ENCODE measurements around the gene POLR2B. TPM values are rescaled to one million over a fixed set of nuclear protein-coding genes. Genes with fewer than 3 reads are reported as not detected.

Gene POLR2B
- total and polyA plus RNA-seq, 7 experiments from 2014 or later, result 50.7 to 130 (median 77.9) TPM

DNA sequence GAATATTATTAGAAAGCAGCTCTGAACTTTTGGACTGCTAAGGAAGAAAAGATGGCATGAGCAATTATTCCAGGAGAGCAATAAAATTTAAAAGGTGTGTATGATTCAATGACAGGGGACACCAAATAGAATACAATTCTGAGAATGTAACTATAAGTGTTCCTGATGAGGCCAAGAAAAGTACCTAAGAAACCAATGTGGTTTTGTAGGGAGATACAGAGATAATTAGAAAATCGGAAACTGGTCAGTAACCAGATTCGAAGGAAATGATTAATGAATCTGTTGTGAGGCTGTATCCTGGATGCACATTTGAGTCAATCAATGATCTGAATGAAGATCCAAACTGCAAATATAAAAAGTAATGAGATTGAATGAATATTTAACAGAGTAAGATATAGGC lies 7.3 kb upstream of the POLR2B start:
- no peak overlapping the region for H3K27ac Mint-ChIP-seq
- ATAC-seq, result no peak
- intact Hi-C loops (cut with micrococcal nuclease), result no loop called here
- no peaks in the 10 kb centered on the region for H3K27me3 Mint-ChIP-seq
- H3K9me3 ChIP-seq (ENCODE audit: control insufficient read depth in 2 of 3, low read length in 3 of 3), result peaks cover 0 to 7% (median 0%) of the 10 kb centered on the region in 3 experiments
- POLR2A ChIA-PET, result no interaction called here
- H3K27me3 ChIP-seq (ENCODE audit: control insufficient read depth in 2 of 2, insufficient read depth in 2 of 2, low read length in 2 of 2), result no peaks in the 10 kb centered on the region
- peaks cover 0 to 11% (median 6%) of the 10 kb centered on the region in 11 donors for H3K9me3 Mint-ChIP-seq
- H3K4me1 ChIP-seq (ENCODE audit: control insufficient read depth in 2 of 2, insufficient read depth in 2 of 2, low read length in 2 of 2), result peaks cover 12 to 13% of the 10 kb centered on the region in 2 donors
- H3K4me3 ChIP-seq (ENCODE audit: low read length), result no peak overlapping the region
- no peak for DNase-seq
- CTCF ChIA-PET, result no interaction called here
- H3K36me3 ChIP-seq (ENCODE audit: control insufficient read depth in 2 of 3, insufficient read depth in 3 of 3, low read length in 3 of 3), result peaks cover 5 to 73% (median 18%) of the 10 kb centered on the region in 3 experiments
- peaks cover 22 to 43% (median 31%) of the 10 kb centered on the region in 7 donors for H3K4me1 Mint-ChIP-seq
- H3K4me3 Mint-ChIP-seq, result no peak overlapping the region
- no peak overlapping the region for H3K27ac ChIP-seq (ENCODE audit: low read depth, low read length)
- H3K36me3 Mint-ChIP-seq, result peaks cover 21 to 47% (median 40%) of the 10 kb centered on the region in 5 donors

DNA sequence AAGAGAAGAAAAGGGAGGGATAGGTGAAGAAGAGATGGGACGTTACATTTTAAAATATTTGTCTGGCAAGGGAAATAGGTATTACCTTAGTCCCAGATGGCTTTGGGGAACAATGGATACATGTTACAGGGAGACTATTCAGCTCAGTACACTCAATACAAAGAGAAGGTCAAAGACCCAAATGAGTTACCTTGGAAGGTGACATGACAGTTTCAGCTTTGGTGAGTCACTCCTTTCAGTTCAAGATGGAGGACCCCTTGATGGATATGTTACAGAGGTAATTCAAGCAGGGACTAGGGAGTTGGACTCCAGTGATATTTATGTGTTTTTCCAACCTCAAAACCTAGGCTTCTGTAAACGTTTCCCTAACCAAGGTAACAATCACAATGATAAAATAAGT lies 6.3 kb upstream of the POLR2B start:
- peak overlapping the region in 1 of 10 donors; percentile 45 for H3K4me3 Mint-ChIP-seq
- H3K4me1 Mint-ChIP-seq, result peaks cover 22 to 46% (median 31%) of the 10 kb centered on the region in 7 donors
- peaks cover 21 to 44% (median 37%) of the 10 kb centered on the region in 5 donors for H3K36me3 Mint-ChIP-seq
- Histone ChIP-seq H3K9me3 (ENCODE audit: control insufficient read depth in 2 of 3, low read length in 3 of 3) (peaks cover 0 to 7% (median 0%) of the 10 kb centered on the region in 3 experiments), H3K4me3 (ENCODE audit: low read length) (no peak overlapping the region), H3K27ac (ENCODE audit: low read depth, low read length) (no peak overlapping the region), H3K36me3 (ENCODE audit: control insufficient read depth in 2 of 3, insufficient read depth in 3 of 3, low read length in 3 of 3) (peaks cover 5 to 69% (median 13%) of the 10 kb centered on the region in 3 experiments), H3K4me1 (ENCODE audit: control insufficient read depth in 2 of 2, insufficient read depth in 2 of 2, low read length in 2 of 2) (peaks cover 12 to 14% of the 10 kb centered on the region in 2 donors), H3K27me3 (ENCODE audit: control insufficient read depth in 2 of 2, insufficient read depth in 2 of 2, low read length in 2 of 2) (no peaks in the 10 kb centered on the region)
- peak overlapping the region in 1 of 9 donors; percentile 43 for H3K27ac Mint-ChIP-seq
- intact Hi-C loops (cut with micrococcal nuclease), result no loop called here
- peaks cover 0 to 11% (median 6%) of the 10 kb centered on the region in 11 donors for H3K9me3 Mint-ChIP-seq
- no peak for DNase-seq
- ATAC-seq, result no peak
- ChIA-PET CTCF (interaction anchor here (0.6 kb wide), 1 partner anchor 10 kb away, joined by 3 read pairs; no protein-coding TSS in a partner anchor), POLR2A (no interaction called here)
- peaks cover 0 to under 1% (median 0%) of the 10 kb centered on the region in 5 donors for H3K27me3 Mint-ChIP-seq

DNA sequence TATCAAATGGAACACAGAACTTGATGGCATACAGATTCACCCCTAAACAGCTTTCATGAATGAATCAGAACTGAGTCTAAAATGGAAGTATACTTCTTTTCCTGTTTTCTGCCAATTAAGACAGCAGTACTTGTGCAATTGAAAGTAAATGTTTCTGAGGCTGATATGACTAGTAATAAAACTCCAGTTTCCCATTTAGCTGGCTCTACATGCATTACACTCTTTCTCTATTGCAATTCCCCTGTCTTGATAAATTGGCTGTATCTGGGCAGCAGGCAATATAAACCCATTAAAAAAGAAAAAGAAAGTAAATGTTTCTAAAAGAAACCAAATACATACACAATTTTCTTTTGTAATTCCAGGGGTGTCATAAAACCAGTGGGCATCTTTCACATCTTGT lies 5.9 kb upstream of the POLR2B start:
- no peak overlapping the region for H3K27ac ChIP-seq (ENCODE audit: low read depth, low read length)
- peaks cover 21 to 45% (median 37%) of the 10 kb centered on the region in 5 donors for H3K36me3 Mint-ChIP-seq
- no peaks in the 10 kb centered on the region for H3K27me3 ChIP-seq (ENCODE audit: control insufficient read depth in 2 of 2, insufficient read depth in 2 of 2, low read length in 2 of 2)
- DNase-seq (no peak), ATAC-seq (no peak)
- H3K27me3 Mint-ChIP-seq, result peaks cover 0 to 2% (median 0%) of the 10 kb centered on the region in 5 donors
- no peak overlapping the region for H3K4me3 ChIP-seq (ENCODE audit: low read length)
- H3K4me3 Mint-ChIP-seq, result peak overlapping the region in 1 of 10 donors; percentile 66
- no peak overlapping the region for H3K27ac Mint-ChIP-seq
- POLR2A ChIA-PET, result no interaction called here
- H3K9me3 Mint-ChIP-seq, result peaks cover 0 to 11% (median 6%) of the 10 kb centered on the region in 11 donors
- peaks cover 22 to 46% (median 34%) of the 10 kb centered on the region in 7 donors for H3K4me1 Mint-ChIP-seq
- intact Hi-C loops (cut with micrococcal nuclease), result no loop called here
- H3K9me3 ChIP-seq (ENCODE audit: control insufficient read depth in 2 of 3, low read length in 3 of 3), result peaks cover 0 to 7% (median 0%) of the 10 kb centered on the region in 3 experiments
- CTCF ChIA-PET, result interaction anchor here (0.6 kb wide), 1 partner anchor 9 kb away, joined by 3 read pairs; no protein-coding TSS in a partner anchor
- peaks cover 5 to 65% (median 13%) of the 10 kb centered on the region in 3 experiments for H3K36me3 ChIP-seq (ENCODE audit: control insufficient read depth in 2 of 3, insufficient read depth in 3 of 3, low read length in 3 of 3)
- H3K4me1 ChIP-seq (ENCODE audit: control insufficient read depth in 2 of 2, insufficient read depth in 2 of 2, low read length in 2 of 2), result peaks cover 12 to 14% of the 10 kb centered on the region in 2 donors

GRCh38 chr4:56973336-56973735 lies 5.4 kb upstream of the POLR2B start:
- no peak overlapping the region for H3K27ac ChIP-seq (ENCODE audit: low read depth, low read length)
- H3K27me3 ChIP-seq (ENCODE audit: control insufficient read depth in 2 of 2, insufficient read depth in 2 of 2, low read length in 2 of 2), result no peaks in the 10 kb centered on the region
- Mint-ChIP-seq H3K9me3 (peaks cover 0 to 11% (median 6%) of the 10 kb centered on the region in 11 donors), H3K36me3 (peaks cover 21 to 45% (median 37%) of the 10 kb centered on the region in 5 donors), H3K27me3 (peaks cover 0 to 2% (median 0%) of the 10 kb centered on the region in 5 donors), H3K4me3 (peak overlapping the region in 5 of 10 donors; percentile 16 to 95 (median 48)), H3K4me1 (peaks cover 22 to 46% (median 34%) of the 10 kb centered on the region in 7 donors), H3K27ac (no peak overlapping the region)
- H3K4me3 ChIP-seq (ENCODE audit: low read length), result no peak overlapping the region
- intact Hi-C loops (cut with micrococcal nuclease), result no loop called here
- peaks cover 12 to 14% of the 10 kb centered on the region in 2 donors for H3K4me1 ChIP-seq (ENCODE audit: control insufficient read depth in 2 of 2, insufficient read depth in 2 of 2, low read length in 2 of 2)
- POLR2A ChIA-PET, result interaction anchor here (1.1 kb wide), 1 partner anchor 11 kb away, joined by 5 read pairs; no protein-coding TSS in a partner anchor
- H3K36me3 ChIP-seq (ENCODE audit: control insufficient read depth in 2 of 3, insufficient read depth in 3 of 3, low read length in 3 of 3), result peaks cover 5 to 63% (median 13%) of the 10 kb centered on the region in 3 experiments
- DNase-seq (no peak), ATAC-seq (no peak)
- H3K9me3 ChIP-seq (ENCODE audit: control insufficient read depth in 2 of 3, low read length in 3 of 3), result peaks cover 0 to 7% (median 0%) of the 10 kb centered on the region in 3 experiments
- CTCF ChIA-PET, result no interaction called here

DNA sequence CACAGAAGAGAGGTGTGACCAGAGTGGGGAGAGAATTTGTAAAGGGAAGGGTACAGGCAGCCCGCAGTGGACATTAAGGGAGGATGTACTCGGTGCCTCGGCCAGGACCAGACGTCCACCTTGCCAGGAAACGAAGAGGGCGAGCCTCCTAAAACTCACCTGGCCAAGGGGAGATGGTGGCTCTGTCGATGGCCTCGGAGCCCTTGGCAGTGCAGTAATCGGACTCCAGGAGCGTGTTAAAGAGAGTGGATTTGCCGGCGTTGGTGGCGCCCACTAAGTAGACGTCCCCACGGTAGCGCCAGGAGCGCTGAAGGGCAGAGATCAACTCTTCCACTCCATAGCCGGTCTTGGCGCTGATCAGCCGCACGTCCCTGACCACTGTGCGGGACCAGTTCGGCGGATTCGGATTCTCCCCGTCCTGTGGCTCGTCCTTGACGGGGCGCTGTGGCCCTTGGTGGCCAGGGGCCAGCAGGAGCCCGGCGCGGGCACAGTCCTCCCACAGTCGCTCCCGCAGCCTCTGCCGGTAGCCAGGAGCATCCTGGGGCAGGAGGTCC lies 2.3 kb upstream of the POLR2B start:
- CTCF ChIA-PET, result interaction anchor here (1.5 to 2.2 kb wide), 2 partner anchors 68 to 589 kb away, joined by 4 to 12 read pairs; partner anchors contain the start of gene AASDH
- ATAC-seq, result no peak
- intact Hi-C loops (cut with micrococcal nuclease), result loop anchor here (2.0 to 5.0 kb wide), 6 partner anchors 16 to 1579 kb away; partner anchors contain the start of genes EXOC1 (in 2 of the 2), CLOCK (in 1 of the 2), SPINK2 (in 1 of the 2) and TMEM165 (in 1 of the 2)
- H3K27ac Mint-ChIP-seq, result peak overlapping the region; percentile 33 to 94 (median 75)
- Histone ChIP-seq H3K27ac (ENCODE audit: low read depth, low read length) (peak overlapping the region; percentile 82), H3K4me1 (ENCODE audit: control insufficient read depth in 2 of 2, insufficient read depth in 2 of 2, low read length in 2 of 2) (peaks cover 28 to 29% of the 10 kb centered on the region in 2 donors), H3K27me3 (ENCODE audit: control insufficient read depth in 2 of 2, insufficient read depth in 2 of 2, low read length in 2 of 2) (no peaks in the 10 kb centered on the region), H3K4me3 (ENCODE audit: low read length) (peak overlapping the region; percentile 79), H3K36me3 (ENCODE audit: control insufficient read depth in 2 of 3, insufficient read depth in 3 of 3, low read length in 3 of 3) (peaks cover 5 to 39% (median 13%) of the 10 kb centered on the region in 3 experiments), H3K9me3 (ENCODE audit: control insufficient read depth in 2 of 3, low read length in 3 of 3) (peaks cover 0 to 7% (median 0%) of the 10 kb centered on the region in 3 experiments)
- POLR2A ChIA-PET, result interaction anchor here (0.7 to 6.3 kb wide), 8 partner anchors 9 to 589 kb away, joined by 3 to 142 read pairs (median 6); partner anchors contain the start of genes AASDH, PAICS, PPAT and REST
- peak overlapping the region; percentile 92 to 100 (median 98) for H3K4me3 Mint-ChIP-seq
- peaks cover 0 to 2% (median 0%) of the 10 kb centered on the region in 5 donors for H3K27me3 Mint-ChIP-seq
- peaks cover 0 to 11% (median 6%) of the 10 kb centered on the region in 11 donors for H3K9me3 Mint-ChIP-seq
- peaks cover 19 to 46% (median 32%) of the 10 kb centered on the region in 5 donors for H3K36me3 Mint-ChIP-seq
- H3K4me1 Mint-ChIP-seq, result peaks cover 36 to 67% (median 49%) of the 10 kb centered on the region in 7 donors
- no peak for DNase-seq

DNA sequence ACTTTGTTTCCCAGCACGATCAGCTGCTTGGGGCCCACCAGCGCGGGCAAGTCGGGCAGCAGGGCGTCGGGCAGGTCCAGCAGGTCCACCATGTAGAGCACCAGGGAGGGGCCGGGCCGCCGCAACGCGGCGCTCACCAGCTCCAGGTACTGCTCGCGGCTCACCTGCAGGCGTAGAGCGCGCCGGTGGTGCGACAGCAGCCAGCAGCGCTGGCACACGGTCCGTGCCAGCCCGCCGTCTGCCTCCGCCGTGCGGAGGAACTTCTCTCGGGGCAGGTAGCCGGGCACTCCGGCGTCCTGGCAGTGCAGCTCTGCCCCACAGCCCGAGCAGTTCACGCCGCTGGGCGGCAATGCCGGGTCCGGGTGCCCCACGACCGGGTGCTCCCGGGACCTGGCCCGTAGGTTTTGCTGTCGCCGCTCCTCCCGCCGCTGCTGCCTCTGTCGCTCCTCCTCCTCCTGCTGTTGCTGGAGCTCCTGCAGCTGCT lies 1.8 kb upstream of the POLR2B start:
- peak overlapping the region; percentile 79 for H3K4me3 ChIP-seq (ENCODE audit: low read length)
- peaks cover 0 to 11% (median 6%) of the 10 kb centered on the region in 11 donors for H3K9me3 Mint-ChIP-seq
- DNase-seq, result peak; percentile 39 to 60 (median 54)
- H3K4me3 Mint-ChIP-seq, result peak overlapping the region; percentile 92 to 100 (median 98)
- H3K27ac ChIP-seq (ENCODE audit: low read depth, low read length), result peak overlapping the region; percentile 82
- H3K4me1 Mint-ChIP-seq, result peaks cover 41 to 70% (median 52%) of the 10 kb centered on the region in 7 donors
- ChIA-PET POLR2A (interaction anchor here (0.7 to 6.3 kb wide), 11 partner anchors 8 to 590 kb away, joined by 3 to 142 read pairs (median 5); partner anchors contain the start of genes AASDH, PAICS, PPAT and REST), CTCF (interaction anchor here (0.7 to 2.2 kb wide), 3 partner anchors 52 to 589 kb away, joined by 4 to 12 read pairs (median 4); partner anchors contain the start of gene AASDH)
- peaks cover 16 to 46% (median 33%) of the 10 kb centered on the region in 5 donors for H3K36me3 Mint-ChIP-seq
- H3K27me3 ChIP-seq (ENCODE audit: control insufficient read depth in 2 of 2, insufficient read depth in 2 of 2, low read length in 2 of 2), result no peaks in the 10 kb centered on the region
- peak overlapping the region; percentile 90 to 100 (median 97) for H3K27ac Mint-ChIP-seq
- H3K4me1 ChIP-seq (ENCODE audit: control insufficient read depth in 2 of 2, insufficient read depth in 2 of 2, low read length in 2 of 2), result peaks cover 33 to 34% of the 10 kb centered on the region in 2 donors
- peaks cover 0 to 2% (median 0%) of the 10 kb centered on the region in 5 donors for H3K27me3 Mint-ChIP-seq
- intact Hi-C loops (cut with micrococcal nuclease), result loop anchor here (1.0 to 5.0 kb wide), 14 partner anchors 16 to 1582 kb away; partner anchors contain the start of genes EXOC1 (in 2 of the 2), PPAT (in 2 of the 2), REST (in 2 of the 2) and SRP72 (in 2 of the 2)
- H3K9me3 ChIP-seq (ENCODE audit: control insufficient read depth in 2 of 3, low read length in 3 of 3), result peaks cover 0 to 7% (median 0%) of the 10 kb centered on the region in 3 experiments
- H3K36me3 ChIP-seq (ENCODE audit: control insufficient read depth in 2 of 3, insufficient read depth in 3 of 3, low read length in 3 of 3), result peaks cover 4 to 33% (median 13%) of the 10 kb centered on the region in 3 experiments
- ATAC-seq, result peak; percentile 56

Measured in naive thymus-derived CD4-positive, alpha-beta T cell (primary cell).